Upper lobe of left lung (tissue), 6 donors: ENCODE data around the gene IDUA. TPM values are rescaled to one million over a fixed set of nuclear protein-coding genes. Genes with fewer than 3 reads are reported as not detected.
A peak's percentile ranks its signal among the peaks of the same experiment; 100 is the strongest.

Experiments
- ATAC-seq, 2 donors: fragments of 200-7000 bp; cut with Tn5 transposase; one replicate each; pipeline ENCODE4 v1.9.1; 2022; ENCODE audit warnings: mild to moderate bottlenecking in 2 of 2, moderate library complexity in 2 of 2; ENCODE audit not compliant: low FRiP score in 2 of 2
- DNase-seq, 2 donors: peaks; one replicate each; pipeline ENCODE4 v3.0.0-alpha.2; 2019 to 2020
- H3K27ac ChIP-seq, 4 donors: fragments of 200-600 bp; sonication (generic); one replicate each; pipeline ENCODE4 v1.5.1; 2016 to 2019
- H3K27me3 ChIP-seq, 4 donors: fragments of 200-600 bp; sonication (generic); one replicate each; pipeline ENCODE4 v1.5.1; 2017 to 2019
- H3K36me3 ChIP-seq, 4 donors: fragments of 200-600 bp; sonication (generic); one replicate each; pipeline ENCODE4 v1.5.1; 2016 to 2019
- H3K4me1 ChIP-seq, 4 donors: fragments of 200-600 bp; sonication (generic); one replicate each; pipeline ENCODE4 v1.5.1; 2018 to 2019
- H3K4me3 ChIP-seq, 4 donors: fragments of 200-600 bp; sonication (generic); one replicate each; pipeline ENCODE4 v1.5.1; 2017 to 2019; ENCODE audit warnings: mild to moderate bottlenecking in 2 of 4, moderate library complexity in 1 of 4
- H3K9me3 ChIP-seq, 4 donors: fragments of 200-600 bp; sonication (generic); one replicate each; pipeline ENCODE4 v1.5.1; 2018 to 2019
- CTCF ChIP-seq, 6 experiments: fragments of 450-650 bp in 4 of 6; fragments of 200-600 bp in 2 of 6; sonication (generic) in 2 of 6; IDR thresholded peaks; one replicate each; pipeline ENCODE4 v1.5.1; 2016 to 2019; ENCODE audit warnings: antibody characterized with exemption in 6 of 6
- EP300 ChIP-seq, 4 donors: sonication (generic); formaldehyde crosslinking; IDR thresholded peaks; one replicate each; pipeline ENCODE4 v1.5.1; 2017; ENCODE audit warnings: antibody characterized with exemption in 4 of 4, control low read depth in 2 of 4
- POLR2A ChIP-seq, 4 donors: fragments of 450-650 bp; IDR thresholded peaks; one replicate each; pipeline ENCODE4 v1.5.1; 2016 to 2017; ENCODE audit warnings: antibody characterized with exemption in 4 of 4, mild to moderate bottlenecking in 2 of 4
- POLR2AphosphoS5 ChIP-seq, 2 donors: sonication (generic); formaldehyde crosslinking; IDR thresholded peaks; one replicate each; pipeline ENCODE4 v1.5.1; 2017; ENCODE audit warnings: antibody characterized with exemption in 2 of 2
- WGBS, 2 donors: methylation state at CpG; one replicate each; pipeline ENCODE4 v1.1.5; 2017 to 2018; 5-methylcytosine and 5-hydroxymethylcytosine counted together
- total RNA-seq, 6 donors: library from RNA; depleted of rRNA in 4 of 6; stranded (reverse); fragments of >200 nt in 4 of 6; gene quantifications; one replicate each; pipeline versions ENCODE4 v1.1.0 to v1.2.1, GENCODE V29; 2016 to 2021
- donor health status: DM: no; HTN: no; CAD: no; lungs with moderate emphysema.
- donor health status: DM: no; HTN: yes; CAD: no; lungs with severe emphysema.

IDUA gene
- total RNA-seq, 6 donors from 2014 or later, result 13.5 to 152 (median 55.9) TPM

DNA sequence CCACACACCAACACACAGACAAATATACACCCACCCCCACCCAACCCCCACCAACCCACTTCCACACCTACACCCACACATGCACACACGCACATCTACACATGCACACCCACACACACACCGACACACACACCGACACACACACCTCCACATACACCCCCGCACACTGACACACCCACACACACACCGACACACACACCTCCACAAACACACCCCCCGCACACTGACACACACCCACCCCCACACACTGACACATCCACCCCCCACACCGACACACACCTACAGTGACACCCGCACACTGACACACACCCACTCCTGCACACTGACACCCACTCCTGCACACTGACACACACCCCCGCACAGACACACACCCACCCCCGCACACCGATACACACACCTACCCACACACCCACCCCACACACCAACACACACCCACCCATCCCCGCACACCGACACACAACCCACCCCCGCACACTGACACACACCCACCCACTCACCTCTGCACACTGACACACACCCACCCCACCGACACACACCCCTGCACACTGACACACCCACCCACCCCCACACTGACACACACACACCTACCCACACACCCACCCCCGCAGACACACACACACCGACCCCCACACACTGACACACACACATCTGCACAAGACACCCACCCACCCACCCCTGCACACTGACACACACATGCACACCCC, 55.7 kb downstream of the IDUA start:
- H3K9me3 ChIP-seq, result no peaks in the 10 kb centered on the region
- no peaks in the 10 kb centered on the region for H3K36me3 ChIP-seq
- WGBS, 2 donors, result 93 to 97% methylated on average over 11 to 17 of the region's 17 CpGs
- peak in 1 of 2 donors; percentile 31 for DNase-seq
- H3K4me3 ChIP-seq, result no peak overlapping the region
- TF ChIP-seq POLR2A (IDR thresholded peaks at IDR 0.05) (no peak), POLR2AphosphoS5 (IDR thresholded peaks at IDR 0.05) (no peak), EP300 (IDR thresholded peaks at IDR 0.05) (no peak), CTCF (IDR thresholded peaks at IDR 0.05) (no peak)
- ATAC-seq, result no peak
- H3K27me3 ChIP-seq, result peaks cover 0 to 10% (median 7%) of the 10 kb centered on the region in 4 donors
- H3K27ac ChIP-seq, result no peak overlapping the region
- H3K4me1 ChIP-seq, result peaks cover 25 to 44% (median 31%) of the 10 kb centered on the region in 4 donors

GRCh38 chr4:1043162-1043561, 56.3 kb downstream of the IDUA start:
- Histone ChIP-seq H3K9me3 (no peaks in the 10 kb centered on the region), H3K36me3 (no peaks in the 10 kb centered on the region), H3K4me1 (peaks cover 28 to 50% (median 37%) of the 10 kb centered on the region in 4 donors), H3K4me3 (no peak overlapping the region), H3K27me3 (peaks cover 0 to 10% (median 7%) of the 10 kb centered on the region in 4 donors), H3K27ac (no peak overlapping the region)
- DNase-seq, result no peak
- TF ChIP-seq POLR2A (IDR thresholded peaks at IDR 0.05) (no peak), EP300 (IDR thresholded peaks at IDR 0.05) (no peak), CTCF (IDR thresholded peaks at IDR 0.05) (no peak), POLR2AphosphoS5 (IDR thresholded peaks at IDR 0.05) (no peak)
- ATAC-seq, result no peak
- WGBS, 2 donors, result 75 to 76% methylated on average over 6 to 7 of the region's 7 CpGs

GRCh38 chr4:1043651-1044468, 57.0 kb downstream of the IDUA start:
- peaks cover 0 to 10% (median 7%) of the 10 kb centered on the region in 4 donors for H3K27me3 ChIP-seq
- no peak overlapping the region for H3K4me3 ChIP-seq
- peak; percentile 87 to 89 for DNase-seq
- H3K9me3 ChIP-seq, result no peaks in the 10 kb centered on the region
- TF ChIP-seq EP300 (IDR thresholded peaks at IDR 0.05) (peak in 2 of 4 donors; percentile 50 to 63), POLR2AphosphoS5 (IDR thresholded peaks at IDR 0.05) (peak; percentile 63 to 85), CTCF (IDR thresholded peaks at IDR 0.05) (no peak)
- 26 to 48% methylated on average over 7 to 24 of the region's 36 CpGs for WGBS, 2 donors
- H3K36me3 ChIP-seq, result no peaks in the 10 kb centered on the region
- peak; percentile 64 to 88 for ATAC-seq
- peak overlapping the region in 1 of 4 donors; percentile 7 for H3K27ac ChIP-seq
- peaks cover 28 to 50% (median 38%) of the 10 kb centered on the region in 4 donors for H3K4me1 ChIP-seq

GRCh38 chr4:1044469-1045192, 57.8 kb downstream of the IDUA start:
- no peak for ATAC-seq
- Histone ChIP-seq H3K36me3 (no peaks in the 10 kb centered on the region), H3K4me3 (no peak overlapping the region), H3K27ac (peak overlapping the region in 1 of 4 donors; percentile 7), H3K9me3 (no peaks in the 10 kb centered on the region), H3K27me3 (peaks cover 0 to 10% (median 7%) of the 10 kb centered on the region in 4 donors), H3K4me1 (peaks cover 28 to 46% (median 37%) of the 10 kb centered on the region in 4 donors)
- no peak for TF ChIP-seq EP300 (IDR thresholded peaks at IDR 0.05)
- no peak for TF ChIP-seq CTCF (IDR thresholded peaks at IDR 0.05)
- no peak for TF ChIP-seq POLR2AphosphoS5 (IDR thresholded peaks at IDR 0.05)
- no peak for TF ChIP-seq POLR2A (IDR thresholded peaks at IDR 0.05)
- DNase-seq, result peak in 1 of 2 donors; percentile 69
- 85 to 93% methylated on average over 5 to 12 of the region's 12 CpGs for WGBS, 2 donors
